Measurements from ENCODE around the gene HNRNPM. TPM values are rescaled to one million over a fixed set of nuclear protein-coding genes. Genes with fewer than 3 reads are reported as not detected.

The HNRNPM gene
- total RNA-seq, 1 experiment from 2014 or later, result 204 TPM

- H3K9me3 Mint-ChIP-seq (ENCODE audit: low read depth, unreplicated experiment), result no peaks in the 10 kb centered on the region
- no peak for TF ChIP-seq CTCF (IDR thresholded peaks at IDR 0.05; ENCODE audit: unreplicated experiment)
- no peak overlapping the region for H3K27ac Mint-ChIP-seq (ENCODE audit: unreplicated experiment)
- no peak overlapping the region for H3K4me3 Mint-ChIP-seq (ENCODE audit: low read depth, unreplicated experiment)
- H3K4me1 Mint-ChIP-seq (ENCODE audit: low read depth, unreplicated experiment), result peaks cover 35% of the 10 kb centered on the region
- peaks cover 16% of the 10 kb centered on the region for H3K36me3 Mint-ChIP-seq (ENCODE audit: insufficient read depth, unreplicated experiment)
- no peaks in the 10 kb centered on the region for H3K27me3 Mint-ChIP-seq (ENCODE audit: unreplicated experiment)
- CTCF ChIA-PET, result interaction anchor here (0.7 kb wide), 1 partner anchor 137 kb away, joined by 3 read pairs; the partner anchor contains the start of genes NDUFA7 and RPS28
- BruUV-seq (replicated peaks), result no TSS peak
- intact Hi-C loops (cut with micrococcal nuclease; ENCODE audit: unreplicated experiment), result no loop called here
- no peak for DNase-seq
Measured at GRCh38 chr19:8458380-8458779, 13.6 kb downstream of the HNRNPM start.

- peaks cover 19% of the 10 kb centered on the region for H3K36me3 Mint-ChIP-seq (ENCODE audit: insufficient read depth, unreplicated experiment)
- TF ChIP-seq CTCF (IDR thresholded peaks at IDR 0.05; ENCODE audit: unreplicated experiment), result no peak
- H3K4me1 Mint-ChIP-seq (ENCODE audit: low read depth, unreplicated experiment), result peaks cover 35% of the 10 kb centered on the region
- intact Hi-C loops (cut with micrococcal nuclease; ENCODE audit: unreplicated experiment), result no loop called here
- no peaks in the 10 kb centered on the region for H3K9me3 Mint-ChIP-seq (ENCODE audit: low read depth, unreplicated experiment)
- BruUV-seq (replicated peaks), result no TSS peak
- CTCF ChIA-PET, result no interaction called here
- H3K4me3 Mint-ChIP-seq (ENCODE audit: low read depth, unreplicated experiment), result no peak overlapping the region
- no peak for DNase-seq
- no peak overlapping the region for H3K27ac Mint-ChIP-seq (ENCODE audit: unreplicated experiment)
- H3K27me3 Mint-ChIP-seq (ENCODE audit: unreplicated experiment), result no peaks in the 10 kb centered on the region
Measured at GRCh38 chr19:8459095-8459494, 14.3 kb downstream of the HNRNPM start.

GRCh38 chr19:8459520-8460270, 14.9 kb downstream of the HNRNPM start:
- H3K4me1 Mint-ChIP-seq (ENCODE audit: low read depth, unreplicated experiment), result peaks cover 35% of the 10 kb centered on the region
- peak overlapping the region; percentile 30 for H3K4me3 Mint-ChIP-seq (ENCODE audit: low read depth, unreplicated experiment)
- DNase-seq, result no peak
- TF ChIP-seq CTCF (IDR thresholded peaks at IDR 0.05; ENCODE audit: unreplicated experiment), result no peak
- CTCF ChIA-PET, result no interaction called here
- no peaks in the 10 kb centered on the region for H3K27me3 Mint-ChIP-seq (ENCODE audit: unreplicated experiment)
- H3K9me3 Mint-ChIP-seq (ENCODE audit: low read depth, unreplicated experiment), result no peaks in the 10 kb centered on the region
- BruUV-seq (replicated peaks), result no TSS peak
- peaks cover 23% of the 10 kb centered on the region for H3K36me3 Mint-ChIP-seq (ENCODE audit: insufficient read depth, unreplicated experiment)
- intact Hi-C loops (cut with micrococcal nuclease; ENCODE audit: unreplicated experiment), result no loop called here
- H3K27ac Mint-ChIP-seq (ENCODE audit: unreplicated experiment), result no peak overlapping the region

GRCh38 chr19:8460516-8461298, 15.9 kb downstream of the HNRNPM start:
- Mint-ChIP-seq H3K4me3 (ENCODE audit: low read depth, unreplicated experiment) (peak overlapping the region; percentile 30), H3K27ac (ENCODE audit: unreplicated experiment) (no peak overlapping the region), H3K9me3 (ENCODE audit: low read depth, unreplicated experiment) (no peaks in the 10 kb centered on the region), H3K27me3 (ENCODE audit: unreplicated experiment) (no peaks in the 10 kb centered on the region), H3K4me1 (ENCODE audit: low read depth, unreplicated experiment) (peaks cover 35% of the 10 kb centered on the region), H3K36me3 (ENCODE audit: insufficient read depth, unreplicated experiment) (peaks cover 29% of the 10 kb centered on the region)
- intact Hi-C loops (cut with micrococcal nuclease; ENCODE audit: unreplicated experiment), result no loop called here
- no peak for TF ChIP-seq CTCF (IDR thresholded peaks at IDR 0.05; ENCODE audit: unreplicated experiment)
- no TSS peak for BruUV-seq (replicated peaks)
- no peak for DNase-seq
- CTCF ChIA-PET, result no interaction called here
